Measurements from ENCODE around the gene CYP46A1.

- TF ChIP-seq CTCF (conservative IDR thresholded peaks at IDR 0.05 in 1 of 2, IDR thresholded peaks at IDR 0.05 in 1 of 2; ENCODE audit: low read depth in 1 of 2, low read length in 2 of 2) = no peak
- TF ChIP-seq EZH2 (IDR thresholded peaks at IDR 0.05; ENCODE audit: low read length, missing control alignments) = no peak
These were observed 57.3 kb downstream of the CYP46A1 start for GRCh38 chr14:99741227-99741976.
